Fibroblast of pulmonary artery (primary cell): Measurements from ENCODE around the gene ACP4.
"Not testable (repeated sequence)": the region's sequence is repeated elsewhere in the genome, so short reads cannot be mapped to it uniquely, and the experiment has no call there.

Experiments used
- DNase-seq: peaks from one replicate; pipeline ENCODE4 v3.0.0-alpha.2; 2010; ENCODE audit warnings: low read depth
- H3K4me3 ChIP-seq: replicated peaks from 2 replicates; pipeline ENCODE4 v1.5.1; 2011; ENCODE audit warnings: low read depth, mild to moderate bottlenecking, control low read depth, low read length, moderate library complexity
- CTCF ChIP-seq: IDR thresholded peaks from 2 replicates; pipeline ENCODE4 v1.5.1; 2011; ENCODE audit warnings: mild to moderate bottlenecking, control low read depth, low read length, inconsistent platforms; ENCODE audit errors: missing control alignments

Gene ACP4

GRCh38 chr19:50753879-50754278 lies 36.3 kb upstream of the ACP4 start:
- no peak for TF ChIP-seq CTCF
- no peak for DNase-seq
- H3K4me3 ChIP-seq, result no peak overlapping the region

- DNase-seq, H3K4me3 ChIP-seq: not testable (repeated sequence)
Observed at GRCh38 chr19:50756244-50756643, 34.0 kb upstream of the ACP4 start.

GRCh38 chr19:50757624-50758023 lies 32.6 kb upstream of the ACP4 start:
- not testable (repeated sequence) for H3K4me3 ChIP-seq, DNase-seq

- not testable (repeated sequence) for DNase-seq, H3K4me3 ChIP-seq
Observed at GRCh38 chr19:50759076-50759475, 31.1 kb upstream of the ACP4 start.

- DNase-seq, result peak; percentile 48
- no peak for TF ChIP-seq CTCF
- no peak overlapping the region for H3K4me3 ChIP-seq
Observed at GRCh38 chr19:50759886-50760285, 30.3 kb upstream of the ACP4 start.

GRCh38 chr19:50761501-50761900 lies 28.7 kb upstream of the ACP4 start:
- not testable (repeated sequence) for DNase-seq, H3K4me3 ChIP-seq

GRCh38 chr19:50763521-50763920 lies 26.7 kb upstream of the ACP4 start:
- H3K4me3 ChIP-seq, DNase-seq: not testable (repeated sequence)

GRCh38 chr19:50764409-50764808 lies 25.8 kb upstream of the ACP4 start:
- H3K4me3 ChIP-seq, result no peak overlapping the region
- DNase-seq, result no peak
- TF ChIP-seq CTCF, result no peak

GRCh38 chr19:50766746-50767145 lies 23.5 kb upstream of the ACP4 start:
- DNase-seq, H3K4me3 ChIP-seq: not testable (repeated sequence)

- H3K4me3 ChIP-seq, DNase-seq: not testable (repeated sequence)
Observed at GRCh38 chr19:50767263-50767662, 23.0 kb upstream of the ACP4 start.

- H3K4me3 ChIP-seq, result no peak overlapping the region
Observed at GRCh38 chr19:50768277-50768676, 21.9 kb upstream of the ACP4 start.

GRCh38 chr19:50770164-50770563 lies 20.1 kb upstream of the ACP4 start, which contains the start of gene GPR32:
GPR32 (plus strand) TSS chr19:50770464; CDS start chr19:50770601, 137 bp downstream.
- H3K4me3 ChIP-seq, DNase-seq: not testable (repeated sequence)

More at GRCh38 chr19:50768277-50768676, 21.9 kb upstream of the ACP4 start:
- TF ChIP-seq CTCF, result no peak
- DNase-seq, result no peak
